K562 (cell line): ENCODE measurements around the gene CDH20. TPM values are rescaled to one million over a fixed set of nuclear protein-coding genes. Genes with fewer than 3 reads are reported as not detected.

Experiments
- ATAC-seq: fragments of 200-7000 bp; cut with Tn5 transposase; 3 replicates; pipeline ENCODE4 v1.9.1; 2020; ENCODE audit warnings: moderate library complexity
- Bru-seq: library from RNA; stranded (reverse); fragments of 400-500 nt; gene quantifications from one replicate; lab custom pipeline; 2021; lab: Mats Ljungman, UMichigan
- BruChase-seq, 2 experiments: library from RNA; stranded (reverse); fragments of 400-500 nt; gene quantifications; one replicate each; lab custom pipeline; 2021; lab: Mats Ljungman, UMichigan
- BruUV-seq: library from RNA; stranded (reverse); fragments of 400-500 nt; replicated peaks from 2 replicates; lab custom pipeline; 2021; lab: Mats Ljungman, UMichigan
- CTCF ChIA-PET: fragments of 300-600 bp; formaldehyde crosslinking; extraction: SDS; loops from one replicate; lab custom pipeline; 2021; ENCODE audit warnings: low intra/inter-chr PET ratio; lab: Yijun Ruan, JAX
- POLR2A ChIA-PET: fragments of 300-600, 350-650 bp; sonication (Branson Sonifier 250); formaldehyde crosslinking; extraction: SDS; loops from one replicate; lab custom pipeline; 2021; ENCODE audit warnings: antibody characterized with exemption, inconsistent platforms; lab: Yijun Ruan, JAX
- DNase-seq, 4 experiments: peaks; one replicate each; pipeline versions ENCODE4 v3.0.0 to v3.0.0-alpha.2; 2011 to 2018; ENCODE audit warnings: low spot score in 3 of 4, mixed read lengths in 3 of 4; ENCODE audit errors: extremely low read depth in 1 of 4
- FAIRE-seq: peaks from 2 replicates; lab custom pipeline; 2011; peaks lifted over from hg19 to GRCh38; lab: Jason Lieb, UNC
- H2AFZ ChIP-seq: 2 replicates; pipeline ENCODE4 v1.6.0; 2011; ENCODE audit warnings: low read depth, low read length, control low read depth, inconsistent platforms
- H3K27ac ChIP-seq: fragments of 200-600 bp; 3 replicates; pipeline ENCODE4 v1.8.0; 2011; ENCODE audit warnings: low read depth, mild to moderate bottlenecking, control low read depth, inconsistent platforms, low read length, moderate library complexity, mixed read lengths; ENCODE audit errors: extremely low read depth
- H3K27me3 ChIP-seq, 2 experiments: fragments of 300-600 bp in 1 of 2; 2 replicates in 1 of 2; 3 replicates in 1 of 2; pipeline versions ENCODE4 v1.6.0 to v1.8.0; 2011; ENCODE audit warnings: inconsistent platforms in 2 of 2, low read length in 2 of 2, mild to moderate bottlenecking in 1 of 2, mixed read lengths in 1 of 2, moderate library complexity in 1 of 2; ENCODE audit not compliant: control insufficient read depth in 2 of 2, insufficient read depth in 2 of 2
- H3K36me3 ChIP-seq: fragments of 300-600 bp; 3 replicates; pipeline ENCODE4 v1.8.0; 2011; ENCODE audit warnings: mild to moderate bottlenecking, low read length, inconsistent platforms; ENCODE audit not compliant: control insufficient read depth, insufficient read depth
- H3K4me1 ChIP-seq, 2 experiments: fragments of 200-600 bp in 1 of 2; replicated peaks in 1 of 2; 2 replicates in 1 of 2; 3 replicates in 1 of 2; pipeline versions ENCODE4 v1.5.1 to v1.8.0; 2011; ENCODE audit warnings: inconsistent platforms in 2 of 2, low read length in 2 of 2, mild to moderate bottlenecking in 1 of 2, mixed read lengths in 1 of 2, moderate library complexity in 1 of 2; ENCODE audit not compliant: control insufficient read depth in 2 of 2, insufficient read depth in 2 of 2
- H3K4me2 ChIP-seq: 2 replicates; pipeline ENCODE4 v1.6.1; 2011; ENCODE audit warnings: low read length, control low read depth, inconsistent platforms, mixed read lengths; ENCODE audit not compliant: insufficient read depth
- H3K4me3 ChIP-seq: fragments of 200-600 bp; sonication (generic), shearing (Covaris generic); 2 replicates; pipeline ENCODE4 v1.5.1; 2016; ENCODE audit warnings: control low read depth, inconsistent platforms
- H3K79me2 ChIP-seq: fragments of 200-600 bp; 3 replicates; pipeline ENCODE4 v1.8.0; 2011; ENCODE audit warnings: low read length, inconsistent platforms; ENCODE audit not compliant: control insufficient read depth, insufficient read depth
- H3K9ac ChIP-seq, 2 experiments: 2 replicates each; pipeline versions ENCODE4 v1.6.0 to v1.6.1; 2011; ENCODE audit warnings: low read depth in 2 of 2, low read length in 2 of 2, control low read depth in 1 of 2, inconsistent platforms in 1 of 2, mild to moderate bottlenecking in 1 of 2, mixed read lengths in 1 of 2; ENCODE audit not compliant: insufficient read depth in 1 of 2
- H3K9me1 ChIP-seq: one replicate; pipeline ENCODE4 v1.6.0; 2011; ENCODE audit warnings: inconsistent platforms, mild to moderate bottlenecking, low read length, moderate library complexity; ENCODE audit not compliant: control insufficient read depth, insufficient read depth
- H3K9me3 ChIP-seq: replicated peaks from 2 replicates; pipeline ENCODE4 v1.5.1; 2011; ENCODE audit warnings: low read depth, low read length, inconsistent platforms; ENCODE audit not compliant: control insufficient read depth, insufficient read depth
- H4K20me1 ChIP-seq: replicated peaks from 2 replicates; pipeline ENCODE4 v1.6.1; 2011; ENCODE audit warnings: low read length, inconsistent platforms, mixed read lengths; ENCODE audit not compliant: control insufficient read depth, insufficient read depth
- BDP1 ChIP-seq: IDR thresholded peaks from 3 replicates; pipeline ENCODE4 v1.6.1; 2011; ENCODE audit not compliant: insufficient read length, insufficient read depth
- FOS ChIP-seq: IDR thresholded peaks from 3 replicates; pipeline ENCODE4 v1.6.1; 2011; ENCODE audit not compliant: insufficient read length; ENCODE audit errors: extremely low read depth
- HDAC1 ChIP-seq, 2 experiments: fragments of 450-650 bp; IDR thresholded peaks; 2 replicates each; pipeline ENCODE4 v1.6.1; 2016 to 2017; ENCODE audit warnings: inconsistent platforms in 1 of 2, mild to moderate bottlenecking in 1 of 2, moderate library complexity in 1 of 2
- SAFB ChIP-seq: fragments of 200-400 bp; formaldehyde crosslinking; IDR thresholded peaks from 2 replicates; pipeline ENCODE4 v1.6.1; 2017; ENCODE audit warnings: low read depth, low read length, borderline replicate concordance
- SETDB1 ChIP-seq: IDR thresholded peaks from one replicate; pipeline ENCODE4 v1.6.1; 2012; ENCODE audit warnings: low read length, control low read depth, inconsistent platforms
- SIN3A ChIP-seq, 2 experiments: fragments of 150-350 bp in 1 of 2; IDR thresholded peaks; 2 replicates each; pipeline ENCODE4 v1.6.1; 2011 to 2016; ENCODE audit warnings: borderline replicate concordance in 2 of 2, low read depth in 2 of 2, low read length in 2 of 2, mild to moderate bottlenecking in 2 of 2, moderate library complexity in 2 of 2; ENCODE audit not compliant: control insufficient read depth in 1 of 2
- SMAD2 ChIP-seq: fragments of 150-350 bp; IDR thresholded peaks from 2 replicates; pipeline ENCODE4 v1.6.1; 2014; ENCODE audit warnings: low read depth, mild to moderate bottlenecking, low read length
- ZNF253 ChIP-seq: fragments of 250-450 bp; sonication (Bioruptor Pico); conservative IDR thresholded peaks from 2 replicates; pipeline ENCODE4 v1.6.1; 2021; ENCODE audit warnings: mild to moderate bottlenecking
- WGBS: fragments of 100-300 bp; shearing (Covaris generic); methylation state at CpG from one replicate; pipeline ENCODE4 v1.1.6; 2016; ENCODE audit warnings: low coverage, mixed read lengths; ENCODE audit not compliant: insufficient coverage; ENCODE audit errors: missing lambda C conversion rate; 5-methylcytosine and 5-hydroxymethylcytosine counted together
- in situ Hi-C: fragments of 300-500 bp; cut with MboI; formaldehyde crosslinking; loops from 4 replicates; pipeline ENCODE4 v1.15.0; 2018; ENCODE audit warnings: inconsistent platforms, mixed read lengths
- intact Hi-C: fragments of 100-400 bp; cut with micrococcal nuclease; formaldehyde crosslinking; loops from 2 replicates; pipeline ENCODE4 v1.14.2; 2022
- long read RNA-seq, 3 experiments: library from polyadenylated mRNA in 2 of 3; library from RNA in 1 of 3; unstranded in 2 of 3; stranded (forward) in 1 of 3; transcript quantifications; one replicate each; pipeline ENCODE4 v2.0.0, GENCODE V29; 2019 to 2022
- polyA minus RNA-seq, 3 experiments: library from RNA; depleted of rRNA, polyadenylated mRNA; stranded (reverse); fragments of >200 nt; gene quantifications; 2 replicates each; pipeline ENCODE4 v1.2.3, GENCODE V29; 2011
- polyA plus RNA-seq, 8 experiments: library from polyadenylated mRNA; depleted of rRNA in 4 of 8; stranded (reverse) in 5 of 8; unstranded in 3 of 8; fragments of >200 nt; fragmentation: Nextera tagmentation in 2 of 8; fragmentation: Illumina TruSeq in 1 of 8; extraction: Ambion mirVana in 2 of 8; extraction: Trizol in 1 of 8; gene quantifications; 2 replicates each; pipeline versions ENCODE4 v1.2.1 to v1.2.3, GENCODE V29; 2011 to 2014; ENCODE audit warnings: inconsistent platforms in 1 of 8, missing spikeins in 1 of 8
- total RNA-seq, 7 experiments: library from RNA; depleted of rRNA in 6 of 7; stranded (reverse); fragments of >200 nt in 6 of 7; fragmentation: Illumina TruSeq in 2 of 7; extraction: Trizol in 2 of 7; gene quantifications; 2 replicates each; pipeline versions ENCODE4 v1.2.1 to v1.2.3, GENCODE V29; 2011 to 2021; ENCODE audit warnings: low replicate concordance in 1 of 7
- TF ChIP-seq, protein P1 (sequence below): sonication (generic); formaldehyde crosslinking; IDR thresholded peaks from 2 replicates; pipeline ENCODE4 v1.8.0; 2022; ENCODE audit warnings: mild to moderate bottlenecking, low read depth, missing genetic modification reagents
- TF ChIP-seq, protein P2 (sequence below): sonication (generic); formaldehyde crosslinking; IDR thresholded peaks from 2 replicates; pipeline ENCODE4 v1.8.0; 2022; ENCODE audit warnings: mild to moderate bottlenecking, missing genetic modification reagents
- TF ChIP-seq, protein P3 (sequence below): fragments of 250-450 bp; sonication (Bioruptor Pico); IDR thresholded peaks from 2 replicates; pipeline ENCODE4 v1.5.0; 2022; ENCODE audit warnings: mild to moderate bottlenecking

The CDH20 gene
- not detected in 2 replicates for total RNA-seq (2011; cell fraction: chromatin; rRNA removed; ENCODE audit: low replicate concordance)
- not detected in 2 replicates for total RNA-seq (2011; cell fraction: nucleolus; rRNA removed)
- total RNA-seq (2011; cell fraction: nucleoplasm; rRNA removed), result not detected in 2 replicates
- not detected in 2 replicates for total RNA-seq (2014; rRNA removed)
- not detected in 2 replicates for total RNA-seq (2014; rRNA removed; fragmentation: Illumina TruSeq; extraction: Trizol)
- total RNA-seq (2015; rRNA removed; fragmentation: Illumina TruSeq; extraction: Trizol), result not detected in 2 replicates
- total RNA-seq (2021), result not detected in 2 replicates
- polyA plus RNA-seq (2011; rRNA removed), result not detected in 2 replicates
- 0.04 TPM in 1 of 2 replicates, not detected in the other for polyA plus RNA-seq (2011; cell fraction: cytosol; rRNA removed)
- polyA plus RNA-seq (2011; cell fraction: nucleus; rRNA removed), result not detected in 2 replicates
- polyA plus RNA-seq (2012), result not detected in 2 replicates
- polyA plus RNA-seq (2014; fragmentation: Illumina TruSeq; extraction: Trizol), result not detected in 2 replicates
- polyA plus RNA-seq (2014; fragmentation: Nextera tagmentation; extraction: Ambion mirVana), result not detected
- not detected in 2 replicates for polyA plus RNA-seq (2014; rRNA removed)
- polyA minus RNA-seq (2011; rRNA and poly(A)+ RNA removed), result not detected in 2 replicates
- polyA minus RNA-seq (2011; cell fraction: cytosol; rRNA and poly(A)+ RNA removed), result not detected in 2 replicates
- polyA minus RNA-seq (2011; cell fraction: nucleus; rRNA and poly(A)+ RNA removed), result not detected in 2 replicates
- Bru-seq, nascent RNA, result percentile 0 among the genes with signal in this experiment
- not detected for BruChase-seq, experiment 1, labeled RNA remaining after a 2-hour chase
- not detected for BruChase-seq, experiment 2, labeled RNA remaining after a 6-hour chase
- long read RNA-seq, experiment 1, result 0 reads
- long read RNA-seq, experiment 2, result 0 reads
- long read RNA-seq, experiment 3, result 0 reads

DNA sequence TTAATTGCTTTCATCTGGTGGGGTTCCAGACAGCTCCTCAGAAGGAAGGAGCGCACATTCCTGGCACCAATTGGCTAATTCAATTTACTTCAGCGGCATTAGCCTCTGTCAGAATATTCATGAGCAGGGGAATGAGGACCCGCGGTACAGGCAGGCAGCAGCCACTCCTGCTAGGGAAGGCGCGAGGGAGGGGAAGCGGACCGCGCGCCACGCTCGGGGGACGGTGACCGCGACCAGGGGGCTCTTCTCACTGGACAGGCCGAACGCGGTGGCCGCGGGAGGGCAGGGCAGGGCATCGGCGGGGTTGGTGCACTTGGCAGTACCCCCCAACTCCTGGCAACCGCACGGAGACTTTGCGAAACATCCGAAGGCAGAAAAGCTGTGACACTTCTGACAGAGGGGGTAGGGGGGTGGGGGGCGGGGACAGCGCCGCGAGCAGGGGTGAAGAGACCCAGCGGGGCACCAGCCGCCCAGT, at the start of gene CDH20:
CDH20 (plus strand) TSS at position 160 of the 475 bp plus-strand sequence.
- H3K79me2 ChIP-seq, result no peaks in the 10 kb centered on the region
- no peak for ATAC-seq
- no peak within 1 kb of the TSS for H3K9ac ChIP-seq
- CTCF ChIA-PET, result no interaction called here
- in situ Hi-C loops, result no loop called here
- BruUV-seq, result no TSS peak
- H3K27me3 ChIP-seq, result no peaks in the 10 kb centered on the region
- H3K36me3 ChIP-seq, result no peaks in the 10 kb centered on the region
- POLR2A ChIA-PET, result no interaction called here
- no peak for FAIRE-seq
- H3K9me1 ChIP-seq, result no peaks in the 10 kb centered on the region
- H4K20me1 ChIP-seq, result no peaks in the 10 kb centered on the region
- no peaks in the 10 kb centered on the region for H3K4me1 ChIP-seq
- H2AFZ ChIP-seq, result no peak within 1 kb of the TSS
- 5% methylated on average over 21 of the region's 32 CpGs for WGBS
- no peak within 1 kb of the TSS for H3K4me2 ChIP-seq
- no peaks in the 10 kb centered on the region for H3K9me3 ChIP-seq
- no peak within 1 kb of the TSS for H3K4me3 ChIP-seq
- H3K27ac ChIP-seq, result no peak within 1 kb of the TSS
- intact Hi-C loops, result no loop called here
- DNase-seq, result no peak
- TF ChIP-seq BDP1 (no peak), SMAD2 (no peak), ZNF253 (CRISPR knock-in tag) (no peak), SETDB1 (no peak), FOS (no peak), HDAC1 (IDR thresholded peaks at IDR 0.05) (no peak), SAFB (no peak), SIN3A (IDR thresholded peaks at IDR 0.05; ENCODE audit: borderline replicate concordance in 2 of 2, control insufficient read depth in 1 of 2, low read depth in 2 of 2, low read length in 2 of 2) (no peak)
- TF ChIP-seq, protein P1, sequence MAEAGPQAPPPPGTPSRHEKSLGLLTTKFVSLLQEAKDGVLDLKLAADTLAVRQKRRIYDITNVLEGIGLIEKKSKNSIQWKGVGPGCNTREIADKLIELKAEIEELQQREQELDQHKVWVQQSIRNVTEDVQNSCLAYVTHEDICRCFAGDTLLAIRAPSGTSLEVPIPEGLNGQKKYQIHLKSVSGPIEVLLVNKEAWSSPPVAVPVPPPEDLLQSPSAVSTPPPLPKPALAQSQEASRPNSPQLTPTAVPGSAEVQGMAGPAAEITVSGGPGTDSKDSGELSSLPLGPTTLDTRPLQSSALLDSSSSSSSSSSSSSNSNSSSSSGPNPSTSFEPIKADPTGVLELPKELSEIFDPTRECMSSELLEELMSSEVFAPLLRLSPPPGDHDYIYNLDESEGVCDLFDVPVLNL (CRISPR knock-in tag), result no peak
- TF ChIP-seq, protein P2, sequence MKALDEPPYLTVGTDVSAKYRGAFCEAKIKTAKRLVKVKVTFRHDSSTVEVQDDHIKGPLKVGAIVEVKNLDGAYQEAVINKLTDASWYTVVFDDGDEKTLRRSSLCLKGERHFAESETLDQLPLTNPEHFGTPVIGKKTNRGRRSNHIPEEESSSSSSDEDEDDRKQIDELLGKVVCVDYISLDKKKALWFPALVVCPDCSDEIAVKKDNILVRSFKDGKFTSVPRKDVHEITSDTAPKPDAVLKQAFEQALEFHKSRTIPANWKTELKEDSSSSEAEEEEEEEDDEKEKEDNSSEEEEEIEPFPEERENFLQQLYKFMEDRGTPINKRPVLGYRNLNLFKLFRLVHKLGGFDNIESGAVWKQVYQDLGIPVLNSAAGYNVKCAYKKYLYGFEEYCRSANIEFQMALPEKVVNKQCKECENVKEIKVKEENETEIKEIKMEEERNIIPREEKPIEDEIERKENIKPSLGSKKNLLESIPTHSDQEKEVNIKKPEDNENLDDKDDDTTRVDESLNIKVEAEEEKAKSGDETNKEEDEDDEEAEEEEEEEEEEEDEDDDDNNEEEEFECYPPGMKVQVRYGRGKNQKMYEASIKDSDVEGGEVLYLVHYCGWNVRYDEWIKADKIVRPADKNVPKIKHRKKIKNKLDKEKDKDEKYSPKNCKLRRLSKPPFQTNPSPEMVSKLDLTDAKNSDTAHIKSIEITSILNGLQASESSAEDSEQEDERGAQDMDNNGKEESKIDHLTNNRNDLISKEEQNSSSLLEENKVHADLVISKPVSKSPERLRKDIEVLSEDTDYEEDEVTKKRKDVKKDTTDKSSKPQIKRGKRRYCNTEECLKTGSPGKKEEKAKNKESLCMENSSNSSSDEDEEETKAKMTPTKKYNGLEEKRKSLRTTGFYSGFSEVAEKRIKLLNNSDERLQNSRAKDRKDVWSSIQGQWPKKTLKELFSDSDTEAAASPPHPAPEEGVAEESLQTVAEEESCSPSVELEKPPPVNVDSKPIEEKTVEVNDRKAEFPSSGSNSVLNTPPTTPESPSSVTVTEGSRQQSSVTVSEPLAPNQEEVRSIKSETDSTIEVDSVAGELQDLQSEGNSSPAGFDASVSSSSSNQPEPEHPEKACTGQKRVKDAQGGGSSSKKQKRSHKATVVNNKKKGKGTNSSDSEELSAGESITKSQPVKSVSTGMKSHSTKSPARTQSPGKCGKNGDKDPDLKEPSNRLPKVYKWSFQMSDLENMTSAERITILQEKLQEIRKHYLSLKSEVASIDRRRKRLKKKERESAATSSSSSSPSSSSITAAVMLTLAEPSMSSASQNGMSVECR (CRISPR knock-in tag), result no peak
- TF ChIP-seq, protein P3, sequence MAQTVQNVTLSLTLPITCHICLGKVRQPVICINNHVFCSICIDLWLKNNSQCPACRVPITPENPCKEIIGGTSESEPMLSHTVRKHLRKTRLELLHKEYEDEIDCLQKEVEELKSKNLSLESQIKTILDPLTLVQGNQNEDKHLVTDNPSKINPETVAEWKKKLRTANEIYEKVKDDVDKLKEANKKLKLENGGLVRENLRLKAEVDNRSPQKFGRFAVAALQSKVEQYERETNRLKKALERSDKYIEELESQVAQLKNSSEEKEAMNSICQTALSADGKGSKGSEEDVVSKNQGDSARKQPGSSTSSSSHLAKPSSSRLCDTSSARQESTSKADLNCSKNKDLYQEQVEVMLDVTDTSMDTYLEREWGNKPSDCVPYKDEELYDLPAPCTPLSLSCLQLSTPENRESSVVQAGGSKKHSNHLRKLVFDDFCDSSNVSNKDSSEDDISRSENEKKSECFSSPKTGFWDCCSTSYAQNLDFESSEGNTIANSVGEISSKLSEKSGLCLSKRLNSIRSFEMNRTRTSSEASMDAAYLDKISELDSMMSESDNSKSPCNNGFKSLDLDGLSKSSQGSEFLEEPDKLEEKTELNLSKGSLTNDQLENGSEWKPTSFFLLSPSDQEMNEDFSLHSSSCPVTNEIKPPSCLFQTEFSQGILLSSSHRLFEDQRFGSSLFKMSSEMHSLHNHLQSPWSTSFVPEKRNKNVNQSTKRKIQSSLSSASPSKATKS (CRISPR knock-in tag), result no peak
